HEK293 (cell line): ENCODE data around the gene SH3GL1.

Source experiments
- AEBP2 ChIP-seq: fragments of 450-650 bp; formaldehyde crosslinking; IDR thresholded peaks from 2 replicates; pipeline ENCODE4 v1.5.1; 2016; ENCODE audit warnings: missing biosample characterization, missing genetic modification characterization, borderline replicate concordance
- FEZF1 ChIP-seq: fragments of 450-650 bp; formaldehyde crosslinking; IDR thresholded peaks from 2 replicates; pipeline ENCODE4 v1.5.1; 2016; ENCODE audit warnings: missing biosample characterization, missing genetic modification characterization
- GLIS1 ChIP-seq: fragments of 450-650 bp; formaldehyde crosslinking; IDR thresholded peaks from 2 replicates; pipeline ENCODE4 v1.5.1; 2016; ENCODE audit warnings: missing biosample characterization, missing genetic modification characterization
- GLIS2 ChIP-seq: fragments of 450-650 bp; formaldehyde crosslinking; IDR thresholded peaks from 2 replicates; pipeline ENCODE4 v1.5.1; 2016; ENCODE audit warnings: missing biosample characterization, missing genetic modification characterization
- IKZF3 ChIP-seq: fragments of 450-650 bp; IDR thresholded peaks from 2 replicates; pipeline ENCODE4 v1.5.0; 2018; ENCODE audit warnings: missing biosample characterization, mild to moderate bottlenecking, missing genetic modification characterization, moderate library complexity
- KLF10 ChIP-seq: fragments of 450-650 bp; IDR thresholded peaks from 2 replicates; pipeline ENCODE4 v1.5.1; 2018; ENCODE audit warnings: missing biosample characterization, mild to moderate bottlenecking, missing genetic modification characterization
- KLF7 ChIP-seq: fragments of 450-650 bp; formaldehyde crosslinking; IDR thresholded peaks from 2 replicates; pipeline ENCODE4 v1.5.1; 2016; ENCODE audit warnings: missing biosample characterization, missing genetic modification characterization, borderline replicate concordance
- MEIS1 ChIP-seq: sonication (generic); formaldehyde crosslinking; IDR thresholded peaks from 2 replicates; pipeline ENCODE4 v1.8.1; 2022; ENCODE audit warnings: missing genetic modification reagents, mild to moderate bottlenecking, borderline replicate concordance
- TRIM28 ChIP-seq: IDR thresholded peaks from 2 replicates; pipeline ENCODE4 v1.6.1; 2011; ENCODE audit warnings: low read length, control low read depth, borderline replicate concordance
- WT1 ChIP-seq: fragments of 450-650 bp; formaldehyde crosslinking; IDR thresholded peaks from 2 replicates; pipeline ENCODE4 v1.5.1; 2016; ENCODE audit warnings: missing biosample characterization, missing genetic modification characterization
- YY2 ChIP-seq: fragments of 450-650 bp; formaldehyde crosslinking; IDR thresholded peaks from 2 replicates; pipeline ENCODE4 v1.5.1; 2016; ENCODE audit warnings: missing biosample characterization, missing genetic modification characterization
- ZBTB17 ChIP-seq: fragments of 450-650 bp; formaldehyde crosslinking; IDR thresholded peaks from 2 replicates; pipeline ENCODE4 v1.5.1; 2016; ENCODE audit warnings: missing biosample characterization, missing genetic modification characterization
- ZEB2 ChIP-seq: fragments of 450-650 bp; formaldehyde crosslinking; IDR thresholded peaks from 2 replicates; pipeline ENCODE4 v1.5.1; 2016; ENCODE audit warnings: missing biosample characterization, missing genetic modification characterization
- ZIC2 ChIP-seq: fragments of 450-650 bp; formaldehyde crosslinking; IDR thresholded peaks from 2 replicates; pipeline ENCODE4 v1.5.1; 2016; ENCODE audit warnings: missing biosample characterization, missing genetic modification characterization
- ZNF114 ChIP-seq: fragments of 450-650 bp; formaldehyde crosslinking; IDR thresholded peaks from 2 replicates; pipeline ENCODE4 v1.5.0; 2017; ENCODE audit warnings: missing biosample characterization, missing genetic modification characterization
- ZNF18 ChIP-seq: fragments of 450-650 bp; formaldehyde crosslinking; IDR thresholded peaks from 2 replicates; pipeline ENCODE4 v1.5.1; 2016; ENCODE audit warnings: missing biosample characterization, missing genetic modification characterization
- ZNF239 ChIP-seq: fragments of 450-650 bp; formaldehyde crosslinking; IDR thresholded peaks from 2 replicates; pipeline ENCODE4 v1.5.1; 2016; ENCODE audit warnings: missing biosample characterization, missing genetic modification characterization
- ZNF311 ChIP-seq: fragments of 450-650 bp; formaldehyde crosslinking; IDR thresholded peaks from 2 replicates; pipeline ENCODE4 v1.5.1; 2017; ENCODE audit warnings: missing biosample characterization, missing genetic modification characterization, borderline replicate concordance
- ZNF433 ChIP-seq: fragments of 450-650 bp; formaldehyde crosslinking; IDR thresholded peaks from 2 replicates; pipeline ENCODE4 v1.5.1; 2016; ENCODE audit warnings: missing biosample characterization, missing genetic modification characterization, low read depth
- ZNF561 ChIP-seq: fragments of 450-650 bp; IDR thresholded peaks from 2 replicates; pipeline ENCODE4 v1.5.1; 2018; ENCODE audit warnings: missing biosample characterization, missing genetic modification characterization, borderline replicate concordance
- ZNF629 ChIP-seq: fragments of 450-650 bp; formaldehyde crosslinking; IDR thresholded peaks from 2 replicates; pipeline ENCODE4 v1.5.1; 2017; ENCODE audit warnings: missing biosample characterization, missing genetic modification characterization
- ZNF654 ChIP-seq: fragments of 450-650 bp; formaldehyde crosslinking; IDR thresholded peaks from 2 replicates; pipeline ENCODE4 v1.5.1; 2016; ENCODE audit warnings: low read depth, missing biosample characterization, missing genetic modification characterization
- ZNF747 ChIP-seq: fragments of 450-650 bp; formaldehyde crosslinking; IDR thresholded peaks from 2 replicates; pipeline ENCODE4 v1.5.1; 2016; ENCODE audit warnings: missing biosample characterization, missing genetic modification characterization
- ZNF776 ChIP-seq: fragments of 450-650 bp; formaldehyde crosslinking; IDR thresholded peaks from 2 replicates; pipeline ENCODE4 v1.5.0; 2017; ENCODE audit warnings: missing biosample characterization, missing genetic modification characterization, borderline replicate concordance
- ZNF777 ChIP-seq: fragments of 450-650 bp; formaldehyde crosslinking; IDR thresholded peaks from 2 replicates; pipeline ENCODE4 v1.5.1; 2017; ENCODE audit warnings: missing biosample characterization, missing genetic modification characterization, borderline replicate concordance
- ZSCAN30 ChIP-seq: fragments of 450-650 bp; IDR thresholded peaks from 2 replicates; pipeline ENCODE4 v1.5.1; 2018; ENCODE audit warnings: missing biosample characterization, mild to moderate bottlenecking, missing genetic modification characterization, moderate library complexity
- TF ChIP-seq, protein P1 (sequence below): fragments of 450-650 bp; formaldehyde crosslinking; IDR thresholded peaks from 2 replicates; pipeline ENCODE4 v1.5.1; 2016; ENCODE audit warnings: missing biosample characterization, missing genetic modification characterization
- TF ChIP-seq, protein P2 (sequence below): fragments of 450-650 bp; formaldehyde crosslinking; IDR thresholded peaks from 2 replicates; pipeline ENCODE4 v1.5.1; 2016; ENCODE audit warnings: missing biosample characterization, missing genetic modification characterization, low read depth
- TF ChIP-seq, protein P3 (sequence below): fragments of 450-650 bp; formaldehyde crosslinking; IDR thresholded peaks from 2 replicates; pipeline ENCODE4 v1.5.1; 2016; ENCODE audit warnings: missing biosample characterization, missing genetic modification characterization
- TF ChIP-seq, protein P4 (sequence below): fragments of 450-650 bp; formaldehyde crosslinking; IDR thresholded peaks from 2 replicates; pipeline ENCODE4 v1.5.1; 2016; ENCODE audit warnings: missing biosample characterization, missing genetic modification characterization, borderline replicate concordance

Gene SH3GL1

DNA sequence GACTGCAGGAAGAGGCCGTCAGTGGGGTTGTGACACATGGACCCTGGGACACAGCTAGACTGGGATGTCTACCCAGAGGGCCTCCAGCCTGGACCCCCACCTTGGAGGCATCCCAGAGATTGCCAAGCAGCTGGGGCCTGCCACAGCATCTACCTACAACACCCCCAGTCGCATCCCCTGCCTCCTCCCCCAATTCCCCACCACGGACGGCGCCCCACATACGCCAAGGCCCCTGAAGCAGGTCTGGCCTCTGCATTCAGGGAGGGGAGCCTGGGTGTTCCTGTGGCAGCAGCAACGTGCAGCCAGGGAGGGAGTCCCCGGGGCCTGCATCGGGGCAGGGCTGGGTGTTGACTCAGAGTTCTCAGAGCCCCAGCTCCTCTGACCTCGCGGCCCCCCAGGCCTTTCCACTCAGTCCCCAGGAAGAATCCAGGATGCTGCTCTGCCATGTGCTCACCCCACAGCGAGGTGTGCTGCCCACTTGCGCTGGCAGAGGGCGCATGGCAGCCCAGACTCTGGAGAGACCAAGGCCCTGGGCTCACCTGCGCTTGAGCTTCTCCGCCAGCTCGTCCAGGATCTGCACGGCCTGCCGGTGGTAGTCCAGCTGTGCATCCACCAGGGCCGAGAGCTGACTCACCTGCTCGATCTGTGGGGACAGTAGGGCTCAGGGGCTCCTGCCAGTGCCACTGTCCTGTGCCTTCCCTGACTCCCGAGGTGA lies 37.4 kb downstream of the SH3GL1 start (continued):
- TF ChIP-seq ZSCAN30 (no peak), ZBTB17 (tag by site-specific recombination) (no peak), ZNF433 (tag by site-specific recombination) (no peak), IKZF3 (tag by site-specific recombination) (no peak), ZNF776 (tag by site-specific recombination) (no peak), MEIS1 (CRISPR knock-in tag) (no peak), ZNF654 (no peak), ZNF629 (tag by site-specific recombination) (no peak), FEZF1 (tag by site-specific recombination) (no peak), ZNF561 (tag by site-specific recombination) (no peak), ZNF18 (tag by site-specific recombination) (no peak), TRIM28 (no peak), YY2 (tag by site-specific recombination) (no peak), AEBP2 (tag by site-specific recombination) (no peak), ZNF114 (tag by site-specific recombination) (no peak), ZNF239 (no peak), ZNF311 (tag by site-specific recombination) (no peak), KLF7 (tag by site-specific recombination) (no peak), WT1 (no peak), ZIC2 (peak; percentile 36; the same call in 1 of the 2 replicates), ZEB2 (no peak), ZNF777 (no peak), ZNF747 (tag by site-specific recombination) (no peak), GLIS2 (tag by site-specific recombination) (peak; percentile 32; the same call in 1 of the 2 replicates), KLF10 (no peak), GLIS1 (tag by site-specific recombination) (peak; percentile 31)
- TF ChIP-seq, protein P1, sequence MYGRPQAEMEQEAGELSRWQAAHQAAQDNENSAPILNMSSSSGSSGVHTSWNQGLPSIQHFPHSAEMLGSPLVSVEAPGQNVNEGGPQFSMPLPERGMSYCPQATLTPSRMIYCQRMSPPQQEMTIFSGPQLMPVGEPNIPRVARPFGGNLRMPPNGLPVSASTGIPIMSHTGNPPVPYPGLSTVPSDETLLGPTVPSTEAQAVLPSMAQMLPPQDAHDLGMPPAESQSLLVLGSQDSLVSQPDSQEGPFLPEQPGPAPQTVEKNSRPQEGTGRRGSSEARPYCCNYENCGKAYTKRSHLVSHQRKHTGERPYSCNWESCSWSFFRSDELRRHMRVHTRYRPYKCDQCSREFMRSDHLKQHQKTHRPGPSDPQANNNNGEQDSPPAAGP, result no peak
- TF ChIP-seq, protein P2, sequence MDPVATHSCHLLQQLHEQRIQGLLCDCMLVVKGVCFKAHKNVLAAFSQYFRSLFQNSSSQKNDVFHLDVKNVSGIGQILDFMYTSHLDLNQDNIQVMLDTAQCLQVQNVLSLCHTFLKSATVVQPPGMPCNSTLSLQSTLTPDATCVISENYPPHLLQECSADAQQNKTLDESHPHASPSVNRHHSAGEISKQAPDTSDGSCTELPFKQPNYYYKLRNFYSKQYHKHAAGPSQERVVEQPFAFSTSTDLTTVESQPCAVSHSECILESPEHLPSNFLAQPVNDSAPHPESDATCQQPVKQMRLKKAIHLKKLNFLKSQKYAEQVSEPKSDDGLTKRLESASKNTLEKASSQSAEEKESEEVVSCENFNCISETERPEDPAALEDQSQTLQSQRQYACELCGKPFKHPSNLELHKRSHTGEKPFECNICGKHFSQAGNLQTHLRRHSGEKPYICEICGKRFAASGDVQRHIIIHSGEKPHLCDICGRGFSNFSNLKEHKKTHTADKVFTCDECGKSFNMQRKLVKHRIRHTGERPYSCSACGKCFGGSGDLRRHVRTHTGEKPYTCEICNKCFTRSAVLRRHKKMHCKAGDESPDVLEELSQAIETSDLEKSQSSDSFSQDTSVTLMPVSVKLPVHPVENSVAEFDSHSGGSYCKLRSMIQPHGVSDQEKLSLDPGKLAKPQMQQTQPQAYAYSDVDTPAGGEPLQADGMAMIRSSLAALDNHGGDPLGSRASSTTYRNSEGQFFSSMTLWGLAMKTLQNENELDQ, result no peak
- TF ChIP-seq, protein P3, sequence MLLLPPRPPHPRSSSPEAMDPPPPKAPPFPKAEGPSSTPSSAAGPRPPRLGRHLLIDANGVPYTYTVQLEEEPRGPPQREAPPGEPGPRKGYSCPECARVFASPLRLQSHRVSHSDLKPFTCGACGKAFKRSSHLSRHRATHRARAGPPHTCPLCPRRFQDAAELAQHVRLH (tag by site-specific recombination), result no peak
- TF ChIP-seq, protein P4, sequence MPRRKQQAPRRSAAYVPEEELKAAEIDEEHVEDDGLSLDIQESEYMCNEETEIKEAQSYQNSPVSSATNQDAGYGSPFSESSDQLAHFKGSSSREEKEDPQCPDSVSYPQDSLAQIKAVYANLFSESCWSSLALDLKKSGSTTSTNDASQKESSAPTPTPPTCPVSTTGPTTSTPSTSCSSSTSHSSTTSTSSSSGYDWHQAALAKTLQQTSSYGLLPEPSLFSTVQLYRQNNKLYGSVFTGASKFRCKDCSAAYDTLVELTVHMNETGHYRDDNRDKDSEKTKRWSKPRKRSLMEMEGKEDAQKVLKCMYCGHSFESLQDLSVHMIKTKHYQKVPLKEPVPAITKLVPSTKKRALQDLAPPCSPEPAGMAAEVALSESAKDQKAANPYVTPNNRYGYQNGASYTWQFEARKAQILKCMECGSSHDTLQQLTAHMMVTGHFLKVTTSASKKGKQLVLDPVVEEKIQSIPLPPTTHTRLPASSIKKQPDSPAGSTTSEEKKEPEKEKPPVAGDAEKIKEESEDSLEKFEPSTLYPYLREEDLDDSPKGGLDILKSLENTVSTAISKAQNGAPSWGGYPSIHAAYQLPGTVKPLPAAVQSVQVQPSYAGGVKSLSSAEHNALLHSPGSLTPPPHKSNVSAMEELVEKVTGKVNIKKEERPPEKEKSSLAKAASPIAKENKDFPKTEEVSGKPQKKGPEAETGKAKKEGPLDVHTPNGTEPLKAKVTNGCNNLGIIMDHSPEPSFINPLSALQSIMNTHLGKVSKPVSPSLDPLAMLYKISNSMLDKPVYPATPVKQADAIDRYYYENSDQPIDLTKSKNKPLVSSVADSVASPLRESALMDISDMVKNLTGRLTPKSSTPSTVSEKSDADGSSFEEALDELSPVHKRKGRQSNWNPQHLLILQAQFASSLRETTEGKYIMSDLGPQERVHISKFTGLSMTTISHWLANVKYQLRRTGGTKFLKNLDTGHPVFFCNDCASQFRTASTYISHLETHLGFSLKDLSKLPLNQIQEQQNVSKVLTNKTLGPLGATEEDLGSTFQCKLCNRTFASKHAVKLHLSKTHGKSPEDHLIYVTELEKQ, result no peak
